ENCODE measurements around the gene TEN1. TPM values are rescaled to one million over a fixed set of nuclear protein-coding genes. Genes with fewer than 3 reads are reported as not detected.

TEN1 gene
- total and polyA plus RNA-seq, 2 of the 13 experiments (the other 11 are each of a cell fraction or from before 2014, with no cell fraction given) = 18.0 to 21.3 TPM

- TF ChIP-seq HNRNPK (IDR thresholded peaks at IDR 0.05; ENCODE audit: low read depth, low read length, poor library complexity, severe bottlenecking) (no peak), CEBPG (CRISPR knock-in tag; IDR thresholded peaks at IDR 0.05) (peak; percentile 74), MLXIP (CRISPR knock-in tag; IDR thresholded peaks at IDR 0.05; ENCODE audit: borderline replicate concordance) (no peak), THAP7 (CRISPR knock-in tag; IDR thresholded peaks at IDR 0.05) (peak; percentile 71), RXRA (CRISPR knock-in tag; IDR thresholded peaks at IDR 0.05) (peak; percentile 98), ZBTB20 (CRISPR knock-in tag; IDR thresholded peaks at IDR 0.05; ENCODE audit: borderline replicate concordance, low read depth) (peak; percentile 38; the same call in 1 of the 2 replicates), RFX5 (IDR thresholded peaks at IDR 0.05; ENCODE audit: low read depth, low read length) (peak; percentile 57; the same call in 1 of the 2 replicates), CENPBD1 (CRISPR knock-in tag; IDR thresholded peaks at IDR 0.05; ENCODE audit: borderline replicate concordance, low read depth) (no peak), GLMP (CRISPR knock-in tag; IDR thresholded peaks at IDR 0.05; ENCODE audit: borderline replicate concordance) (no peak), ZNF558 (CRISPR knock-in tag; IDR thresholded peaks at IDR 0.05; ENCODE audit: borderline replicate concordance) (peak; percentile 5; the same call in 1 of the 2 replicates), ZNF256 (CRISPR knock-in tag; conservative IDR thresholded peaks at IDR 0.05) (peak; percentile 76; the same call in 1 of the 2 replicates), POLR2AphosphoS2 (IDR thresholded peaks at IDR 0.05; ENCODE audit: low read depth, low read length) (no peak), SP140L (CRISPR knock-in tag; IDR thresholded peaks at IDR 0.05; ENCODE audit: borderline replicate concordance) (no peak), E2F1 (CRISPR knock-in tag; IDR thresholded peaks at IDR 0.05) (peak; percentile 71; the same call in 1 of the 2 replicates), USF2 (IDR thresholded peaks at IDR 0.05; ENCODE audit: low read depth, low read length) (no peak), USF2 (CRISPR knock-in tag; IDR thresholded peaks at IDR 0.05; ENCODE audit: borderline replicate concordance) (no peak), ZNF737 (CRISPR knock-in tag; IDR thresholded peaks at IDR 0.05; ENCODE audit: borderline replicate concordance) (no peak), TBL1XR1 (IDR thresholded peaks at IDR 0.05; ENCODE audit: borderline replicate concordance, low read length, partially characterized antibody) (peak; percentile 13), ZNF530 (CRISPR knock-in tag; IDR thresholded peaks at IDR 0.05; ENCODE audit: low read depth) (no peak)
Observed at GRCh38 chr17:75996665-75997590, 17.9 kb downstream of the TEN1 start (continued).

Data from HepG2 (cell line).